Activated CD4-positive, alpha-beta T cell treated with anti-CD3 and anti-CD28 coated beads, Interleukin-2, Interleukin-4, amounts not matched to agents 100 ng/mL and 50 ng/mL, durations not matched to agents 16 hours and 8 hours (primary cell): ENCODE measurements around the gene GK2.

Experiments used
- DNase-seq: peaks from one replicate; pipeline ENCODE4 v3.0.0-alpha.2; 2020; ENCODE audit warnings: low spot score

The GK2 gene

GRCh38 chr4:79408063-79408462 lies at the start of gene GK2:
TSS of gene GK2 (minus strand) at chr4:79408228. CDS start at chr4:79408200, 28 bp downstream.
- no peak for DNase-seq

- no peak for DNase-seq
Observed at GRCh38 chr4:79455216-79455615, 47.2 kb upstream of the GK2 start.

- DNase-seq = no peak
Observed at GRCh38 chr4:79454656-79455055, 46.6 kb upstream of the GK2 start.

GRCh38 chr4:79450053-79450452 lies 42.0 kb upstream of the GK2 start:
- DNase-seq = no peak

- no peak for DNase-seq
Observed at GRCh38 chr4:79446145-79446544, 38.1 kb upstream of the GK2 start.

- no peak for DNase-seq
Observed at GRCh38 chr4:79445371-79445781, 37.3 kb upstream of the GK2 start.

GRCh38 chr4:79442422-79442821 lies 34.4 kb upstream of the GK2 start:
- no peak for DNase-seq

- DNase-seq = no peak
Observed at GRCh38 chr4:79439489-79439888, 31.5 kb upstream of the GK2 start.

- no peak for DNase-seq
Observed at GRCh38 chr4:79431839-79432238, 23.8 kb upstream of the GK2 start.

GRCh38 chr4:79429113-79429903 lies 21.3 kb upstream of the GK2 start:
- DNase-seq = no peak

GRCh38 chr4:79426989-79427388 lies 19.0 kb upstream of the GK2 start:
- no peak for DNase-seq

- no peak for DNase-seq
Observed at GRCh38 chr4:79425586-79425985, 17.6 kb upstream of the GK2 start.

- DNase-seq = no peak
Observed at GRCh38 chr4:79421483-79421882, 13.5 kb upstream of the GK2 start.

GRCh38 chr4:79413886-79414285 lies 5.9 kb upstream of the GK2 start:
- no peak for DNase-seq

GRCh38 chr4:79413032-79413885 lies 5.2 kb upstream of the GK2 start:
- DNase-seq = no peak

GRCh38 chr4:79404666-79405065 lies 3.4 kb downstream of the GK2 start:
- DNase-seq = no peak

GRCh38 chr4:79403356-79403755 lies 4.7 kb downstream of the GK2 start:
- DNase-seq = no peak

GRCh38 chr4:79402332-79402851 lies 5.6 kb downstream of the GK2 start:
- no peak for DNase-seq

GRCh38 chr4:79399076-79399475 lies 9.0 kb downstream of the GK2 start:
- DNase-seq = no peak

- no peak for DNase-seq
Observed at GRCh38 chr4:79397951-79398350, 10.1 kb downstream of the GK2 start.

- DNase-seq = no peak
Observed at GRCh38 chr4:79396794-79397193, 11.2 kb downstream of the GK2 start.

GRCh38 chr4:79395841-79396240 lies 12.2 kb downstream of the GK2 start:
- DNase-seq = no peak

GRCh38 chr4:79390890-79391289 lies 17.1 kb downstream of the GK2 start:
- no peak for DNase-seq
